HepG2 (cell line): ENCODE measurements around the gene SLC39A1. TPM values are rescaled to one million over a fixed set of nuclear protein-coding genes. Genes with fewer than 3 reads are reported as not detected.

Experiments
- ARID4A ChIP-seq: sonication (generic); formaldehyde crosslinking; IDR thresholded peaks from 2 replicates; pipeline ENCODE4 v1.5.0; 2020; ENCODE audit warnings: mild to moderate bottlenecking, missing genetic modification reagents, borderline replicate concordance
- CEBPG ChIP-seq: IDR thresholded peaks from 2 replicates; pipeline ENCODE4 v1.6.1; 2016
- CERS6 ChIP-seq: sonication (generic); formaldehyde crosslinking; IDR thresholded peaks from 2 replicates; pipeline ENCODE4 v1.5.0; 2020; ENCODE audit warnings: missing genetic modification reagents
- FOXA3 ChIP-seq: IDR thresholded peaks from 2 replicates; pipeline ENCODE4 v1.6.1; 2016; ENCODE audit warnings: missing genetic modification reagents, missing compliant biosample characterization
- MIER3 ChIP-seq: IDR thresholded peaks from 2 replicates; pipeline ENCODE4 v1.6.1; 2016; ENCODE audit warnings: missing compliant biosample characterization, borderline replicate concordance
- PHF8 ChIP-seq: sonication (generic); formaldehyde crosslinking; IDR thresholded peaks from 2 replicates; pipeline ENCODE4 v1.5.0; 2020; ENCODE audit warnings: missing genetic modification reagents
- POGZ ChIP-seq: sonication (generic); formaldehyde crosslinking; IDR thresholded peaks from 2 replicates; pipeline ENCODE4 v1.4.0; 2020; ENCODE audit warnings: mild to moderate bottlenecking, missing genetic modification reagents
- SOX13 ChIP-seq, 3 experiments: fragments of 450-650 bp in 1 of 3; sonication (generic) in 1 of 3; formaldehyde crosslinking in 1 of 3; IDR thresholded peaks in 2 of 3; conservative IDR thresholded peaks in 1 of 3; 2 replicates each; pipeline versions ENCODE4 v1.5.0 to v1.6.1; 2016 to 2020; ENCODE audit warnings: antibody characterized with exemption in 1 of 3, mild to moderate bottlenecking in 1 of 3, missing compliant biosample characterization in 1 of 3, missing genetic modification reagents in 1 of 3, moderate library complexity in 1 of 3
- ZNF143 ChIP-seq: sonication (generic); formaldehyde crosslinking; IDR thresholded peaks from 2 replicates; pipeline ENCODE4 v1.4.0; 2020; ENCODE audit warnings: missing genetic modification reagents
- ZNF275 ChIP-seq: sonication (generic); formaldehyde crosslinking; IDR thresholded peaks from 2 replicates; pipeline ENCODE4 v1.8.0; 2022; ENCODE audit warnings: missing genetic modification reagents, mild to moderate bottlenecking, inconsistent platforms, borderline replicate concordance
- ZNF350 ChIP-seq: sonication (generic); formaldehyde crosslinking; IDR thresholded peaks from 2 replicates; pipeline ENCODE4 v1.4.0; 2020; ENCODE audit warnings: mild to moderate bottlenecking, low read depth, missing genetic modification reagents, borderline replicate concordance
- ZNF704 ChIP-seq: sonication (generic); formaldehyde crosslinking; IDR thresholded peaks from 2 replicates; pipeline ENCODE4 v1.8.1; 2023; ENCODE audit warnings: mild to moderate bottlenecking, inconsistent platforms, moderate library complexity, missing genetic modification reagents, borderline replicate concordance
- ZNF891 ChIP-seq: sonication (generic); formaldehyde crosslinking; IDR thresholded peaks from 2 replicates; pipeline ENCODE4 v1.5.0; 2020; ENCODE audit warnings: mild to moderate bottlenecking, missing genetic modification reagents
- ZSCAN9 ChIP-seq: IDR thresholded peaks from 2 replicates; pipeline ENCODE4 v1.6.1; 2016; ENCODE audit warnings: borderline replicate concordance
- ZXDC ChIP-seq: sonication (generic); formaldehyde crosslinking; IDR thresholded peaks from 2 replicates; pipeline ENCODE4 v1.5.0; 2020; ENCODE audit warnings: mild to moderate bottlenecking, missing genetic modification reagents
- polyA plus RNA-seq, 8 experiments: library from polyadenylated mRNA; depleted of rRNA in 3 of 8; stranded (reverse) in 7 of 8; unstranded in 1 of 8; fragments of >200 nt; fragmentation: Illumina TruSeq in 4 of 8; extraction: Trizol in 4 of 8; gene quantifications; 2 replicates each; pipeline versions ENCODE4 v1.2.1 to v1.2.3, GENCODE V29; 2011 to 2016; ENCODE audit warnings: low read depth in 4 of 8, missing spikeins in 1 of 8, mixed read lengths in 1 of 8; ENCODE audit not compliant: insufficient read depth in 1 of 8
- total RNA-seq, 5 experiments: library from RNA; depleted of rRNA; stranded (reverse); fragments of >200 nt; fragmentation: Illumina TruSeq; extraction: Trizol; gene quantifications; 2 replicates each; pipeline ENCODE4 v1.2.3, GENCODE V29; 2016; ENCODE audit warnings: low read depth in 1 of 5

SLC39A1 gene
- total and polyA plus RNA-seq, 2 of the 13 experiments (the other 11 are each of a cell fraction or from before 2014, with no cell fraction given) = 71.2 to 78.4 TPM

GRCh38 chr1:153958111-153958960, 5.0 kb downstream of the SLC39A1 start, which contains the start of gene CRTC2 (continued):
- TF ChIP-seq ZNF350 (CRISPR knock-in tag) = 0 out of 2 replicates have a peak, but pooled peaks have one; percentile 41
- TF ChIP-seq ZNF704 (CRISPR knock-in tag) = peak; percentile 70; the same call in 1 of the 2 replicates
- TF ChIP-seq ZXDC = peak; percentile 37; the same call in 1 of the 2 replicates
- 0 out of 2 replicates have a peak, but pooled peaks have one; percentile 56 for TF ChIP-seq MIER3 (CRISPR knock-in tag)
- 0 out of 2 replicates have a peak, but pooled peaks have one; percentile 43 for TF ChIP-seq POGZ (CRISPR knock-in tag)
- no peak; the same call in 1 of the 2 replicates for TF ChIP-seq SOX13 (IDR thresholded peaks at IDR 0.05)
- TF ChIP-seq SOX13 (CRISPR knock-in tag; conservative IDR thresholded peaks at IDR 0.05 in 1 of 2, IDR thresholded peaks at IDR 0.05 in 1 of 2) = 0 out of 4 replicates have a peak, but pooled peaks of 1 of the 2 experiments have one; percentile 7
- TF ChIP-seq ZNF891 (CRISPR knock-in tag) = 0 out of 2 replicates have a peak, but pooled peaks have one; percentile 60
- peak; percentile 56 for TF ChIP-seq FOXA3 (CRISPR knock-in tag)
- TF ChIP-seq PHF8 (CRISPR knock-in tag) = peak; percentile 84
- TF ChIP-seq ZNF275 (CRISPR knock-in tag) = peak; percentile 83; the same call in 1 of the 2 replicates
- no peak for TF ChIP-seq ZSCAN9 (CRISPR knock-in tag)
- TF ChIP-seq ZNF143 (CRISPR knock-in tag) = peak; percentile 97
- TF ChIP-seq CEBPG (CRISPR knock-in tag) = peak; percentile 3; the same call in 1 of the 2 replicates
- peak; percentile 86 for TF ChIP-seq ARID4A (CRISPR knock-in tag)
- TF ChIP-seq CERS6 (CRISPR knock-in tag) = 0 out of 2 replicates have a peak, but pooled peaks have one; percentile 74
